SK-N-DZ (cell line): ENCODE measurements around the gene BCL7A. TPM values are rescaled to one million over a fixed set of nuclear protein-coding genes. Genes with fewer than 3 reads are reported as not detected.
"Not testable (repeated sequence)": the region's sequence is repeated elsewhere in the genome, so short reads cannot be mapped to it uniquely, and the experiment has no call there.

Source experiments
- DNase-seq: peaks from one replicate; pipeline ENCODE4 v3.0.0-alpha.2; 2015; ENCODE audit warnings: low spot score
- polyA plus RNA-seq, 2 experiments: library from polyadenylated mRNA; depleted of rRNA; stranded (reverse); fragments of >200 nt; gene quantifications; 2 replicates each; pipeline ENCODE4 v1.2.3, GENCODE V29; 2014

BCL7A gene
- 57.4 and 60.7 TPM in 2 replicates for polyA plus RNA-seq (2014; cell fraction: cytosol; rRNA removed)
- polyA plus RNA-seq (2014; cell fraction: nucleus; rRNA removed), result 21.8 and 23.0 TPM in 2 replicates

DNA sequence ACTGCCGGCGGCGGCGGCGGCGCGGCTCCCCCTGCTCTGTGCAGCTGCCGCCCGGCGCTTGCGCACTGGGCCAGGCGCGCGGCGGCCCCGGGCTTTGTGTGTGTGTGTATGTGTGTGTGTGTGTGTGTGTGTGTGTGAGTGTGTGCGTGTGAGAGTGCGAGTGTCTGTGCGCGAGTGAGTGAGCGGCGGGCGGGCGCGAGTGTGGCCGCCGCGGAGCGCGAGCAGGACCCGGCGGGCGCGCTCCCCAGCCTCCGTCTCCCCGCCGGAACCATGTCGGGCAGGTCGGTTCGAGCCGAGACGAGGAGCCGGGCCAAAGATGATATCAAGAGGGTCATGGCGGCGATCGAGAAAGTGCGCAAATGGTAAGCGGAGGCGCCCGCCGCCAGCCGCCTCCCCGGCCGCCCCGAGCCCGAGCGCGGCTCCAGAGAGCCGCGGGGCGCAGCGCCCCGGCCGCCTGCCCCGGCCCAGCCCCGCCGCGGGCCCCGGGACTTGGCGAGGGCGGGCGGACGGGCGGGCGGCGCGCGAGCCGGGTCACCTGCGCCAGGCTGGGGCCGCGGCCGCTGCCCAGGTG is at the start of gene BCL7A:
Gene BCL7A, plus strand, starts transcription at position 63 of the 571 bp plus-strand sequence. Its CDS starts 208 bp downstream, at position 271.
- DNase-seq, result peak; percentile 62

DNA sequence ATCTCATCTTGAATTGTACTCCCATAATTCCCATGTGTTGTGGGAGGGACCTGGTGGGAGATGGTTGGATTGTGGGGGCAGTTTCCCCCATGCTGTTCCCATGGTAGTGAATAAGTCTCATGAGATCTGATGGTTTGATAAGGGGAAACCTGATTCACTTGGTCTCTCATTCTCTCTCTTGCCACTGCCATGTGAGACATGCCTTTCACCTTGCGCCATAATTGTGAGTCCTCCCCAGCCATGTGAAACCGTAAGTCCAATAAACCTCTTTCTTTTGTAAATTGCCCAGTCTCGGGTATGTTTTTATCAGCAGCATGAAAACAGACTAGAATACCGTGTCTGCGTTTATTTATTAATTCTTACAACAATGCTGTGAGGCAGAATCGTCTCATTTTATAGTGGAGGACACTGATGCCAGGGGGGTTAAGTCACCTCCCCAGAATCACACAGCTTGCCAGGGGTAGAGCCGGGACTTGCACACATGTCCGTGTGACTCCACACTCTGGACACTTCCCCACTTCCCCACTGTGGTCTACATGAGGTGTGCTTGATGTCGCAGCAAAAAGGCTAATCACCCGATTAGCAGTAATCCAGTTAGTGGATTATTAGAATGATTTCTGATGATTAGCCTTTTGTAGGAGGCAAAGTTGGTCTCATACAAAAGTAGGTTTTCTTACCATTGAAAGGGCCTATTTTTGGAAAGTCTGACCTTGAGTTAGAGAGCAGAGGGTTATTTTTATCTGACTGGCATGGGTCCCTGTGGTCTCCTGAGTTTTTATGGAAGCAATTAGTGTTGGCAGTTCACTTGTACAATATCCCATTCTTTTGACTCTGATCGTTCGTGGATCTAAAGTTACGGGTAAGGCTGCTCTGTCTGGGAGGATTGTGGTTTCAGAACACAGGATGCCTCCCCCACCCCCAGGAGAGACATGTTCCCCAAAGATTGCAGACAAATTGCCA is 47.4 kb upstream of the BCL7A start:
- no peak for DNase-seq

GRCh38 chr12:121975021-121975420 is 46.7 kb upstream of the BCL7A start:
- no peak for DNase-seq

DNA sequence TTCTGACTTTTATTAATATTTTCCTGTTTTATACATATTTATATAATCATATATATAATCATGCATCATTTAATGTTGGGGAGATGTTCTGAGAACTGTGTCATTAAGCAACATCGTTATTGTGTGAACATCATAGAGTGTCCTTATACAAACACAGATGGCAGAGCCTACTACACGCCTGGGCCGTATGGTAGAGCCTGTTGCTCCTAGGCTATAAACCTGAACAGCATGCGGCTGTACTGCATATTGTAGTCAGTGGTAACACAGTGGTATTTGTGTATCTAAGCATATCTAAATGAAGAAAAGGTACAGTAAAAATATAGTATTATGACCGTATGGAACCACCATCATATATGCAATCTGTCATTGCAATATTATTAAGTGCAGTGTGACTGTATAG is 44.7 kb upstream of the BCL7A start:
- DNase-seq, result no peak

DNA sequence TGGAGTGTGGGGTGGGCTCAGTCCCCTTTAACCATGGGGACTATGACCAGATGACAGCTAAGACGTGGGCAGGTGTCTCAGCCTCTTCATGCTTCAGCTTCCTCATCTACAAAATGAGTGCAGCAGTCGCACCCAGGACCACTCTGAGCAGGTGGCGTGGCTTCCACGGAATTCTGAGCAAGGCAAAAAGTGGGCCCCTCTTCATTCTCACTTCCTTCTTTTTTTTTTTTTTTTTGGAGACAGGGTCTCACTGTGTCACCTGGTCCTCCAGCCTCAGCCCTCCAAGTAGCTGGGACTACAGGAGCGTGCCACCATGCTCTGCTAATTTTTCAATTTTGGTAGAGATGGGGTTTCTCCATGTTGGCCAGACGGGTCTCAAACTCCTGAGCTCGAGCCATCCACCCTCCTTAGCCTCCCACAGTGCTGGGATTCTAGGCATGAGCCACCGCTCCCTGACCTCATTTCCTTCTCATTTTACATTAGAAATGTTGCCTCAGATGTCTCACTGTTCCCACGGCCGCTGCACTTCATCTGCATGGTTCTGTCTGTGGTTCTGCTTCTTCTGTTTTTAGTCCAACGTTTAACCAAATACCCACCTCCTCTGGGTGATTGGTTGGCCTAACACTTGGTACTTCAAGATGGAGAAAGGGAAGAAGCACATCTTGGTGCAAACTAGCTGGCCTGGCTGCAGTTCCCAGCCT is 41.3 kb upstream of the BCL7A start:
- no peak for DNase-seq

DNA sequence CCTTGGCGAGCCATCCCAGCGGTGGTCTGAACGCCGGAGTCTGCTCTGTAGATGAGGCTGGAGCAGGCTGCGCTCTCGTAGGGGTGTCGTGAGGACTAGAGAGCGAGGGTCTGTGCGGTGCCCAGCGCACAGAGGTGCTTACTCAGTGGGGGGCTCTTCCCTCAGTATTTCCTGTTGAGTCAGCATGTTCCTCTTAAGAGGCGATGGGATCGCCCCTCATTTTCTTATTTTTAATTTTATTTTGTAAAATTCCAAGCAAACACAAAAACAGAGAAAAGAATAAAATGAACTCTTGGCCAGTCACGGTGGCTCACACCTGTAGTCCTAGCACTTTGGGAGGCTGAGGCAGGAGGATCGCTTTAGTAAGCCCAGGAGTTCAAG is 40.8 kb upstream of the BCL7A start:
- DNase-seq, result no peak

DNA sequence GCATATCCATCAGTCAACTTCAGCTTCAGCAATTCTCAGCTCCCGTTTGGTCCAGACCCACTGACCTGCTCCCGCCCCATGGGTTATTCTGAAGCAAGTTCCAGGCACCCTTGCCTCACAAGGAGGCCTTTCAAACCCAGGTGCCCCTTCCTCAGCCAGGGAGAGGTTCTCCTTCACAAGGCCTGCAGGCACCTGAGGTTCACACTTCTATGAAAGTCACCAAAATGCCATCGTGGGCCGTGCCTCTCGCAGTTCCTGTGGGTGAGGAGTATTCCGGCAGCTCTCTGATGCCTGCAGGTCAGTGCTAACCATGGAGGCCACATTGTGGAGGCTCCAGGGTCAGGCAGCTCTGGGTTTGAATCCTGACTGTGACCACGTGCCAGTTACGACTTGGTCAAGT is 40.2 kb upstream of the BCL7A start:
- no peak for DNase-seq

GRCh38 chr12:121982950-121983349 is 38.7 kb upstream of the BCL7A start:
- DNase-seq, result no peak

- DNase-seq, result no peak
Observed at GRCh38 chr12:121983536-121984210, 38.0 kb upstream of the BCL7A start.

DNA sequence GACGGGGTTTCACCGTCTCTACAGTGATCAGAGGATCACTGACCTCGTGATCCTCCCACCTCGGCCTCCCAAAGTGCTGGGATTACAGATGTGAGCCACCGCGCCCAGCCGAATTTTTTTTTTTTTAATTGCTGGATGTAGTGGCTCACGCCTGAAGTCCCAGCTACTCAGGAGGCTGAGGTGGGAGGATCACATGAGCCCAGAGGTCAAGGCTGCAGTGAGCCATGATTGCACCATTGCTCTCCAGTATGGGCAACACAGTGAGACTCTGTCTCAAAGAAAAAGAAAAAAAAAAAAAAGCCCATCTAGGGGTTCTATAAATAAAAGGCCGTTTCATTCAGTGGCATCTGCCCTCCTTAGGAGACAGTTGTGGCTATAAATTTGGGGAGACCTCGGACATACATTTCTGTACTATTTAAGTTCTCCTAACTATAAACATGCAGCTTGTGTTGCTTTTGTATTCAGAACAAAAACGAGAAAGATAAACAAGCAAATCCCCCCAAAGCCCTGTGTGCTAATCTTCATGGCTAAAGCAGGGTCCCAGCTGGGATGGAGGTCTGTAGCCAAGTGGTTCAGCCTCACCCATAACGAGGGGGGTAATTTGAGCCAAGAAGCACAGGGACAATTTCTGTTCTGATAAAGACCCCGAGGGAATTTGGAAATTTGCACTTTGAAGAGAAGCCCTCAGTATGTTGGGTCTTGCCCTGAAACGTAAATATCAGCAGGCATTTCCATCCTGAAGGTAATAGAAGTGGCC is 35.0 kb upstream of the BCL7A start:
- DNase-seq, result no peak

GRCh38 chr12:121988519-121988918 is 33.2 kb upstream of the BCL7A start:
- not testable (repeated sequence) for DNase-seq

DNA sequence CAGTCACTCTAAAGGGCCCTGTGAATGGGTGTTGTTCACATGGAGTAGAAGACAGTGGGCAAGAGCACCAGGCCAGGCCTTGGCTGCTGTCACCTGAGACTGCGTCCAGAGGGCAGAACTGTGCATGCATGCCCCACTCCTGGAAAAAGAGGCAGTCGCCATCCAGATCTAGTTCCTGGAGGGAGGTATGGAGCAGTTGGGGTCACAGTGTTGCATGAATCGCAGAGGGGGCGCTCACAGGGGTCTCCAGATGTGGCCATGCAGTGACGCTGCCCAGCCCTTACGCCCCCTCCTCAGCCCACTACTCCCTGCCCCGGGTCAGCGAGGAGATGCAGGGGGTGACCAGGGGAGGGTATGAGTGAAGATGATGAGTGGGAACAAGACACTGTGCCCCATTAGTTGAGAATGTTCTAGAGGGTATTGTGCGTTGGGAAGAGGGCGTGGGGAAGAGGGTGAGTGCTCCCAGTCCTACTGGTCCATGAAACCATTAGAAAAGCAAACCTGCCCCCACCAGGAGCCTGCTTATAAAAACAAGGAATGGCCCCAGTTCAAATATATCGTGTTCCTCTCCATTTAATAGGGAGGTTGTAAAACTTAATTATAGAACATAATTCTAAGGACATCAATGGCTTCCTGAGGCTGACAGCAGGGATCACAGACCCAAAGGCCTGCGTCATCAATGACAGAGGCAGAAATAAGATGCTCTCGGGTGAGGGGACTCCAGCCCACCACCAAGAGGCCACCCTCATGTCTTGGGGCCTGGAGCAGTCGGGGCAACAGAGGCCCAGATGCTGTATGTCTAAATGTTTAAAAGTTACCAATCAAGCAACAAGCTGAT is 32.2 kb upstream of the BCL7A start:
- DNase-seq, result no peak

- no peak for DNase-seq
Observed at GRCh38 chr12:121990114-121990647, 31.5 kb upstream of the BCL7A start.

GRCh38 chr12:121990692-121991603 is 30.7 kb upstream of the BCL7A start:
- no peak for DNase-seq

- DNase-seq, result no peak
Observed at GRCh38 chr12:121992059-121992879, 29.4 kb upstream of the BCL7A start.

DNA sequence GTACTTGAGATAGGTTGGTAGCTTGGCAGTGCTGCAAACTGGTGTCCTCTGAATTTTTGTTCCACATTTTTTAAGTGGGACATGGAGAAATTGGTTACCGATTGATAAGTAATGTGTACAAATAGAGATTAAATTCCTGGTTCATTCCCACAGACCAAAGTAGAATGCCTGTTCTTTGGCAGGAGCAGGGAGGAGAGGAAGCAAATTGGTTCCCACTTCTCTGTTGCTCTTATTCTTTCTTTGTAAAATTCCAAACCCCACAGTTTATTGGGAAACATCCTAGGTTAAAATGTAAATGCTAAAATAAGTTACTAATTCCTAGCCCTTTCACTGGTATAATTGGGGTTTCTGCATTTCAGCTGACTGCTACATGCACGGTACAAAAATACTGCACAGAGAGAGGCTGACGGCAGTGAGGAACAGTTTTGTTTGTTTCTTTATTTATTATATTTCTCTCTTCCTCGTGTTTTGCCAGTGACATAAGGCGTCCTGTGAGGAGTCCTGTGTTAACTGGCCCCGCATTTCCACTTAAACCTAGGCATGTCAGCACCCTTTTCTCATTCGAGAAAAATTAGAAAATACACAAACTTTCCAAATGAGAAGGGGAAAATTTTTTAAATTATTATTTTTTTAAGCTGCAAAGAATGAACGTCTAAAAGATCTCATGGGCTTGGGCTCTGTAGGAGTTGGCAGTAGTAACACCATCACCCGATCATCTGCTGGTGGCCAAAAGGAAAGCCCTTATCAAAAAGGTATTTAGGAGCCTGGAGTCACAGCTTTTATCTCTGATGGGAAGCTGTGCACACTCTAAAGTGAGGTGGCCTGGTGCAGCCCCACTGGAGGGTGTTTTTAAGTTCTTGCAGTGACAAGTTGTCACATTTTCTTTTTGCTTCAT is 25.4 kb upstream of the BCL7A start:
- no peak for DNase-seq
